T-helper 9 cell (primary cell): ENCODE measurements around the gene CD69.

Experiments used
- DNase-seq: peaks from one replicate; pipeline ENCODE4 v3.0.0-alpha.2; 2020
- total RNA-seq, 2 donors: gene quantifications; one replicate each; lab custom pipeline; 2026; lab: John Stamatoyannopoulos, UW

CD69 gene
- 90.3 to 1,810 reads per million in 2 donors for total RNA-seq

- peak; percentile 66 for DNase-seq
Observed at GRCh38 chr12:9760699-9761418, at the start of gene CD69. Gene CD69, minus strand, starts transcription at chr12:9760901. Its CDS starts 81 bp downstream, at chr12:9760820.

- no peak for DNase-seq
Observed at GRCh38 chr12:9809866-9810265, 49.2 kb upstream of the CD69 start.

GRCh38 chr12:9809338-9809737, 48.6 kb upstream of the CD69 start:
- DNase-seq: no peak

GRCh38 chr12:9808504-9808903, 47.8 kb upstream of the CD69 start:
- DNase-seq: no peak

GRCh38 chr12:9806714-9807113, 46.0 kb upstream of the CD69 start:
- no peak for DNase-seq

GRCh38 chr12:9805883-9806282, 45.2 kb upstream of the CD69 start:
- DNase-seq: no peak

- no peak for DNase-seq
Observed at GRCh38 chr12:9799961-9800360, 39.3 kb upstream of the CD69 start.

GRCh38 chr12:9797722-9798619, 37.3 kb upstream of the CD69 start:
- peak; percentile 38 for DNase-seq

GRCh38 chr12:9796971-9797370, 36.3 kb upstream of the CD69 start:
- DNase-seq: no peak

- DNase-seq: no peak
Observed at GRCh38 chr12:9796346-9796745, 35.6 kb upstream of the CD69 start.

- no peak for DNase-seq
Observed at GRCh38 chr12:9795945-9796344, 35.2 kb upstream of the CD69 start.

- DNase-seq: no peak
Observed at GRCh38 chr12:9794484-9795093, 33.9 kb upstream of the CD69 start.

- DNase-seq: no peak
Observed at GRCh38 chr12:9793779-9794395, 33.2 kb upstream of the CD69 start.

GRCh38 chr12:9792961-9793617, 32.4 kb upstream of the CD69 start:
- DNase-seq: no peak

GRCh38 chr12:9792185-9792900, 31.6 kb upstream of the CD69 start:
- DNase-seq: no peak

- DNase-seq: no peak
Observed at GRCh38 chr12:9786726-9787717, 26.3 kb upstream of the CD69 start.

GRCh38 chr12:9784816-9785215, 24.1 kb upstream of the CD69 start:
- no peak for DNase-seq

- no peak for DNase-seq
Observed at GRCh38 chr12:9784326-9784725, 23.6 kb upstream of the CD69 start.

- no peak for DNase-seq
Observed at GRCh38 chr12:9782547-9783382, 22.1 kb upstream of the CD69 start.

GRCh38 chr12:9781360-9781759, 20.7 kb upstream of the CD69 start:
- DNase-seq: no peak
